GM21737 (cell line): ENCODE results near the gene KICS2.

Experiments used
- ATAC-seq: cut with Tn5 transposase; IDR thresholded peaks from one replicate; pipeline ENCODE4 v1.9.1; 2021; ENCODE audit warnings: mild to moderate bottlenecking, moderate library complexity; ENCODE audit not compliant: unreplicated experiment

Gene KICS2

GRCh38 chr12:64175254-64175945 is 46.7 kb downstream of the KICS2 start:
- ATAC-seq, result no peak

GRCh38 chr12:64173456-64173855 is 48.6 kb downstream of the KICS2 start:
- ATAC-seq, result no peak
